Large intestine (tissue), 3 donors: ENCODE data around the gene SLC16A2. TPM values are rescaled to one million over a fixed set of nuclear protein-coding genes. Genes with fewer than 3 reads are reported as not detected.

ENCODE experiments used
- DNase-seq, 2 donors: peaks; one replicate each; pipeline versions ENCODE4 v3.0.0 to v3.0.0-alpha.2; 2013
- H3K27ac ChIP-seq: one replicate; pipeline ENCODE4 v1.5.1; 2013; ENCODE audit warnings: low read length
- H3K27me3 ChIP-seq: 2 replicates; pipeline ENCODE4 v1.6.1; 2013; ENCODE audit warnings: low read length; ENCODE audit not compliant: control insufficient read depth, insufficient read depth
- H3K36me3 ChIP-seq: 2 replicates; pipeline ENCODE4 v1.6.1; 2013; ENCODE audit warnings: low read length; ENCODE audit not compliant: control insufficient read depth, insufficient read depth
- H3K4me1 ChIP-seq: one replicate; pipeline ENCODE4 v1.6.1; 2013; ENCODE audit warnings: low read length; ENCODE audit not compliant: control insufficient read depth, insufficient read depth
- H3K4me3 ChIP-seq: one replicate; pipeline ENCODE4 v1.5.1; 2013; ENCODE audit warnings: low read length
- H3K9me3 ChIP-seq: one replicate; pipeline ENCODE4 v1.6.1; 2013; ENCODE audit warnings: mild to moderate bottlenecking, low read depth, low read length, moderate library complexity; ENCODE audit not compliant: control insufficient read depth
- WGBS: methylation state at CpG from one replicate; pipeline ENCODE4 v1.1.5; 2013; ENCODE audit warnings: low lambda C conversion rate; ENCODE audit not compliant: insufficient coverage; 5-methylcytosine and 5-hydroxymethylcytosine counted together
- polyA plus RNA-seq: library from polyadenylated mRNA; unstranded; fragments of 120-200 nt; gene quantifications from one replicate; pipeline ENCODE4 v1.2.1, GENCODE V29; 2013

Gene SLC16A2
- polyA plus RNA-seq, 1 donor, result 7.2 TPM

GRCh38 chrX:74419864-74420195 is 1.5 kb upstream of the SLC16A2 start:
- Histone ChIP-seq H3K36me3 (no peaks in the 10 kb centered on the region), H3K27ac (peak overlapping the region; percentile 47)
- peak in 1 of 2 donors; percentile 46 for DNase-seq

GRCh38 chrX:74420196-74421035 is 877 bp upstream of the SLC16A2 start:
- no CpG with 5 or more reads among the region's 54 CpGs for WGBS
- Histone ChIP-seq H3K36me3 (no peaks in the 10 kb centered on the region), H3K27ac (peak overlapping the region; percentile 78), H3K4me3 (peak overlapping the region; percentile 44), H3K27me3 (peaks cover 4% of the 10 kb centered on the region), H3K4me1 (peaks cover 6% of the 10 kb centered on the region), H3K9me3 (no peaks in the 10 kb centered on the region)
- DNase-seq, result peak; percentile 30 to 53

More at GRCh38 chrX:74419864-74420195, 1.5 kb upstream of the SLC16A2 start:
- WGBS, result no CpG with 5 or more reads among the region's 20 CpGs
- no peaks in the 10 kb centered on the region for H3K9me3 ChIP-seq
- H3K4me3 ChIP-seq, result peak overlapping the region; percentile 44
- peaks cover 4% of the 10 kb centered on the region for H3K27me3 ChIP-seq
- peaks cover 6% of the 10 kb centered on the region for H3K4me1 ChIP-seq

- Histone ChIP-seq H3K36me3 (no peaks in the 10 kb centered on the region), H3K27me3 (peaks cover 4% of the 10 kb centered on the region), H3K9me3 (no peaks in the 10 kb centered on the region), H3K4me1 (peaks cover 6% of the 10 kb centered on the region), H3K4me3 (peak overlapping the region; percentile 43), H3K27ac (no peak overlapping the region)
- DNase-seq, result no peak
- no CpG with 5 or more reads among the region's 46 CpGs for WGBS
These were observed 553 bp downstream of the SLC16A2 start for GRCh38 chrX:74421740-74422352.

GRCh38 chrX:74422576-74423288 is 1.4 kb downstream of the SLC16A2 start:
- WGBS, result no CpG with 5 or more reads among the region's 44 CpGs
- peaks cover 4% of the 10 kb centered on the region for H3K27me3 ChIP-seq
- no peaks in the 10 kb centered on the region for H3K9me3 ChIP-seq
- peak in 1 of 2 donors; percentile 45 for DNase-seq
- H3K36me3 ChIP-seq, result no peaks in the 10 kb centered on the region
- peaks cover 6% of the 10 kb centered on the region for H3K4me1 ChIP-seq
- peak overlapping the region; percentile 40 for H3K27ac ChIP-seq
- peak overlapping the region; percentile 43 for H3K4me3 ChIP-seq

- Histone ChIP-seq H3K4me3 (no peak overlapping the region), H3K27me3 (peaks cover 4% of the 10 kb centered on the region), H3K9me3 (no peaks in the 10 kb centered on the region), H3K36me3 (no peaks in the 10 kb centered on the region), H3K27ac (no peak overlapping the region), H3K4me1 (peaks cover 6% of the 10 kb centered on the region)
- WGBS, result no CpG with 5 or more reads among the region's 6 CpGs
- no peak for DNase-seq
These were observed 2.2 kb downstream of the SLC16A2 start for GRCh38 chrX:74423289-74423998.

- DNase-seq, result no peak
- no CpG with 5 or more reads among the region's 2 CpGs for WGBS
- no peak overlapping the region for H3K27ac ChIP-seq
- H3K36me3 ChIP-seq, result no peaks in the 10 kb centered on the region
- no peaks in the 10 kb centered on the region for H3K9me3 ChIP-seq
- H3K4me3 ChIP-seq, result no peak overlapping the region
- H3K27me3 ChIP-seq, result no peaks in the 10 kb centered on the region
- no peaks in the 10 kb centered on the region for H3K4me1 ChIP-seq
These were observed 4.8 kb downstream of the SLC16A2 start for GRCh38 chrX:74426071-74426470.

GRCh38 chrX:74426615-74427014 is 5.3 kb downstream of the SLC16A2 start:
- no CpG with 5 or more reads among the region's 2 CpGs for WGBS
- Histone ChIP-seq H3K4me1 (no peaks in the 10 kb centered on the region), H3K9me3 (no peaks in the 10 kb centered on the region), H3K4me3 (no peak overlapping the region), H3K36me3 (no peaks in the 10 kb centered on the region), H3K27ac (no peak overlapping the region), H3K27me3 (no peaks in the 10 kb centered on the region)
- no peak for DNase-seq

GRCh38 chrX:74431797-74432196 is 10.5 kb downstream of the SLC16A2 start:
- DNase-seq, result peak in 1 of 2 donors; percentile 17
- H3K9me3 ChIP-seq, result no peaks in the 10 kb centered on the region
- no peaks in the 10 kb centered on the region for H3K27me3 ChIP-seq
- WGBS, result no CpG with 5 or more reads among the region's 2 CpGs
- no peak overlapping the region for H3K27ac ChIP-seq
- H3K4me3 ChIP-seq, result no peak overlapping the region
- H3K4me1 ChIP-seq, result no peaks in the 10 kb centered on the region
- no peaks in the 10 kb centered on the region for H3K36me3 ChIP-seq

- WGBS, result no CpG with 5 or more reads among the region's 1 CpG
- Histone ChIP-seq H3K4me3 (no peak overlapping the region), H3K27ac (no peak overlapping the region), H3K4me1 (no peaks in the 10 kb centered on the region), H3K36me3 (no peaks in the 10 kb centered on the region), H3K27me3 (no peaks in the 10 kb centered on the region), H3K9me3 (no peaks in the 10 kb centered on the region)
- no peak for DNase-seq
These were observed 13.0 kb downstream of the SLC16A2 start for GRCh38 chrX:74434336-74434735.

GRCh38 chrX:74437530-74437929 is 16.2 kb downstream of the SLC16A2 start:
- no peak for DNase-seq
- Histone ChIP-seq H3K4me1 (no peaks in the 10 kb centered on the region), H3K9me3 (no peaks in the 10 kb centered on the region), H3K36me3 (no peaks in the 10 kb centered on the region), H3K4me3 (no peak overlapping the region), H3K27me3 (no peaks in the 10 kb centered on the region), H3K27ac (no peak overlapping the region)
- WGBS, result no CpG with 5 or more reads among the region's 2 CpGs
